SJCRH30 (cell line): ENCODE results near the gene DGUOK. TPM values are rescaled to one million over a fixed set of nuclear protein-coding genes. Genes with fewer than 3 reads are reported as not detected.
A peak's percentile ranks its signal among the peaks of the same experiment; 100 is the strongest.
"Not testable (repeated sequence)": the region's sequence is repeated elsewhere in the genome, so short reads cannot be mapped to it uniquely, and the experiment has no call there.

Source experiments
- DNase-seq, 2 experiments: peaks; one replicate each; pipeline ENCODE4 v3.0.0-alpha.2; 2015 to 2020
- H3K27ac ChIP-seq: fragments of 250-450 bp; sonication (Bioruptor Pico); 2 replicates; pipeline ENCODE4 v1.5.1; 2020; ENCODE audit warnings: mild to moderate bottlenecking, moderate library complexity
- H3K27me3 ChIP-seq: fragments of 250-450 bp; sonication (Bioruptor Pico); 2 replicates; pipeline ENCODE4 v1.5.1; 2020; ENCODE audit warnings: mild to moderate bottlenecking, moderate library complexity
- H3K36me3 ChIP-seq: fragments of 250-450 bp; sonication (Bioruptor Pico); 2 replicates; pipeline ENCODE4 v1.5.1; 2020; ENCODE audit warnings: mild to moderate bottlenecking, moderate library complexity
- H3K4me1 ChIP-seq: fragments of 250-450 bp; sonication (Bioruptor Pico); 2 replicates; pipeline ENCODE4 v1.5.1; 2020; ENCODE audit warnings: mild to moderate bottlenecking, moderate library complexity
- H3K4me3 ChIP-seq: fragments of 250-450 bp; sonication (Bioruptor Pico); 2 replicates; pipeline ENCODE4 v1.5.1; 2020; ENCODE audit warnings: mild to moderate bottlenecking, moderate library complexity
- H3K9me3 ChIP-seq: fragments of 250-450 bp; sonication (Bioruptor Pico); replicated peaks from 2 replicates; pipeline ENCODE4 v1.5.1; 2020; ENCODE audit warnings: mild to moderate bottlenecking, moderate library complexity
- total RNA-seq: library from RNA; depleted of rRNA; stranded (reverse); fragments of >200 nt; shearing (Covaris generic); gene quantifications from 2 replicates; pipeline ENCODE4 v1.2.3, GENCODE V29; 2014

The DGUOK gene
- total RNA-seq, 1 experiment from 2014 or later = 105 TPM

GRCh38 chr2:73922681-73923080, 4.0 kb upstream of the DGUOK start:
- DNase-seq = no peak
- Histone ChIP-seq H3K9me3 (no peaks in the 10 kb centered on the region), H3K36me3 (no peaks in the 10 kb centered on the region), H3K27ac (no peak overlapping the region), H3K4me3 (no peak overlapping the region), H3K4me1 (peaks cover 6% of the 10 kb centered on the region), H3K27me3 (no peaks in the 10 kb centered on the region)

- no peak overlapping the region for H3K27ac ChIP-seq
- peaks cover 16% of the 10 kb centered on the region for H3K4me1 ChIP-seq
- H3K36me3 ChIP-seq = peaks cover 7% of the 10 kb centered on the region
- no peaks in the 10 kb centered on the region for H3K9me3 ChIP-seq
- H3K4me3 ChIP-seq = no peak overlapping the region
- peak; percentile 19 to 47 for DNase-seq
- H3K27me3 ChIP-seq = no peaks in the 10 kb centered on the region
Observed at GRCh38 chr2:73925033-73925704, 1.5 kb upstream of the DGUOK start.

- DNase-seq = no peak
- no peaks in the 10 kb centered on the region for H3K27me3 ChIP-seq
- H3K4me3 ChIP-seq = peak overlapping the region; percentile 83
Observed at GRCh38 chr2:73925853-73926492, 707 bp upstream of the DGUOK start.

GRCh38 chr2:73927344-73927743, 664 bp downstream of the DGUOK start:
- Histone ChIP-seq H3K4me3 (peak overlapping the region; percentile 83), H3K36me3 (peaks cover 14% of the 10 kb centered on the region), H3K27me3 (no peaks in the 10 kb centered on the region), H3K4me1 (peaks cover 12% of the 10 kb centered on the region), H3K9me3 (no peaks in the 10 kb centered on the region), H3K27ac (peak overlapping the region; percentile 84)
- DNase-seq = no peak

More at GRCh38 chr2:73925853-73926492, 707 bp upstream of the DGUOK start:
- H3K27ac ChIP-seq = no peak overlapping the region; the same call in 1 of the 2 replicates
- H3K4me1 ChIP-seq = peaks cover 14% of the 10 kb centered on the region
- H3K36me3 ChIP-seq = peaks cover 10% of the 10 kb centered on the region
- no peaks in the 10 kb centered on the region for H3K9me3 ChIP-seq

GRCh38 chr2:73928963-73929347, 2.3 kb downstream of the DGUOK start:
- Histone ChIP-seq H3K4me1 (peaks cover 12% of the 10 kb centered on the region), H3K9me3 (no peaks in the 10 kb centered on the region), H3K36me3 (peaks cover 24% of the 10 kb centered on the region), H3K27ac (no peak overlapping the region), H3K4me3 (no peak overlapping the region), H3K27me3 (no peaks in the 10 kb centered on the region)
- no peak for DNase-seq

- Histone ChIP-seq H3K27ac (no peak overlapping the region), H3K4me1 (peaks cover 12% of the 10 kb centered on the region), H3K4me3 (no peak overlapping the region), H3K27me3 (no peaks in the 10 kb centered on the region), H3K9me3 (no peaks in the 10 kb centered on the region), H3K36me3 (peaks cover 26% of the 10 kb centered on the region)
- no peak for DNase-seq
Observed at GRCh38 chr2:73930386-73930785, 3.7 kb downstream of the DGUOK start.

- Histone ChIP-seq H3K4me3 (no peak overlapping the region), H3K27me3 (no peaks in the 10 kb centered on the region), H3K4me1 (peaks cover 12% of the 10 kb centered on the region), H3K9me3 (no peaks in the 10 kb centered on the region), H3K27ac (no peak overlapping the region), H3K36me3 (peaks cover 38% of the 10 kb centered on the region)
- no peak for DNase-seq
Observed at GRCh38 chr2:73931531-73932500, 5.1 kb downstream of the DGUOK start.

GRCh38 chr2:73933194-73933593, 6.5 kb downstream of the DGUOK start:
- DNase-seq = no peak
- Histone ChIP-seq H3K4me3 (no peak overlapping the region), H3K9me3 (no peaks in the 10 kb centered on the region), H3K27ac (no peak overlapping the region), H3K4me1 (peaks cover 8% of the 10 kb centered on the region; the same call in 1 of the 2 replicates), H3K27me3 (no peaks in the 10 kb centered on the region), H3K36me3 (peaks cover 41% of the 10 kb centered on the region)

GRCh38 chr2:73935641-73936040, 9.0 kb downstream of the DGUOK start:
- Histone ChIP-seq H3K4me3 (no peak overlapping the region), H3K4me1 (no peaks in the 10 kb centered on the region), H3K9me3 (no peaks in the 10 kb centered on the region), H3K36me3 (peaks cover 39% of the 10 kb centered on the region), H3K27ac (no peak overlapping the region), H3K27me3 (no peaks in the 10 kb centered on the region)
- DNase-seq = no peak

GRCh38 chr2:73937103-73937885, 10.6 kb downstream of the DGUOK start:
- no peak for DNase-seq
- no peak overlapping the region for H3K27ac ChIP-seq
- H3K4me1 ChIP-seq = no peaks in the 10 kb centered on the region
- H3K27me3 ChIP-seq = no peaks in the 10 kb centered on the region
- no peaks in the 10 kb centered on the region for H3K9me3 ChIP-seq
- no peak overlapping the region for H3K4me3 ChIP-seq
- peaks cover 39% of the 10 kb centered on the region for H3K36me3 ChIP-seq

- no peak overlapping the region for H3K27ac ChIP-seq
Observed at GRCh38 chr2:73937899-73938298, 11.2 kb downstream of the DGUOK start.

GRCh38 chr2:73938718-73939352, 12.2 kb downstream of the DGUOK start:
- no peak for DNase-seq

More at GRCh38 chr2:73937899-73938298, 11.2 kb downstream of the DGUOK start:
- no peak for DNase-seq
- H3K9me3 ChIP-seq = no peaks in the 10 kb centered on the region
- no peak overlapping the region for H3K4me3 ChIP-seq
- no peaks in the 10 kb centered on the region for H3K27me3 ChIP-seq
- H3K36me3 ChIP-seq = peaks cover 40% of the 10 kb centered on the region
- H3K4me1 ChIP-seq = no peaks in the 10 kb centered on the region

GRCh38 chr2:73939419-73939818, 12.7 kb downstream of the DGUOK start:
- Histone ChIP-seq H3K27ac (no peak overlapping the region), H3K9me3 (no peaks in the 10 kb centered on the region)

More at GRCh38 chr2:73938718-73939352, 12.2 kb downstream of the DGUOK start:
- no peaks in the 10 kb centered on the region for H3K9me3 ChIP-seq
- no peaks in the 10 kb centered on the region for H3K27me3 ChIP-seq
- H3K4me3 ChIP-seq = no peak overlapping the region
- H3K36me3 ChIP-seq = peaks cover 43% of the 10 kb centered on the region
- H3K27ac ChIP-seq = no peak overlapping the region
- H3K4me1 ChIP-seq = no peaks in the 10 kb centered on the region

GRCh38 chr2:73940066-73940465, 13.4 kb downstream of the DGUOK start:
- H3K4me1 ChIP-seq, H3K27ac ChIP-seq, H3K9me3 ChIP-seq, H3K4me3 ChIP-seq, DNase-seq, H3K27me3 ChIP-seq: not testable (repeated sequence)
- H3K36me3 ChIP-seq = peaks cover 48% of the 10 kb centered on the region

More at GRCh38 chr2:73939419-73939818, 12.7 kb downstream of the DGUOK start:
- Histone ChIP-seq H3K4me1 (no peaks in the 10 kb centered on the region), H3K4me3 (no peak overlapping the region), H3K27me3 (no peaks in the 10 kb centered on the region), H3K36me3 (peaks cover 44% of the 10 kb centered on the region)
- no peak for DNase-seq
